Heart left ventricle (tissue), 16 donors: ENCODE data around the gene METTL21C. TPM values are rescaled to one million over a fixed set of nuclear protein-coding genes. Genes with fewer than 3 reads are reported as not detected.

ENCODE experiments used
- ATAC-seq, 4 donors: fragments of 200-7000 bp; cut with Tn5 transposase; one replicate each; pipeline ENCODE4 v1.9.1; 2020 to 2022; ENCODE audit warnings: moderate library complexity in 4 of 4, mild to moderate bottlenecking in 3 of 4, moderate number of reproducible peaks in 1 of 4
- DNase-seq, 5 donors: peaks; one replicate each; pipeline ENCODE4 v3.0.0-alpha.2; 2020
- H3K27ac ChIP-seq, 12 donors: fragments of 200-600 bp; sonication (generic) in 4 of 12; one replicate each; pipeline versions ENCODE4 v1.5.0 to v1.8.0; 2016 to 2022; ENCODE audit warnings: mild to moderate bottlenecking in 2 of 12
- H3K27me3 ChIP-seq, 9 donors: fragments of 200-600 bp; sonication (generic) in 2 of 9; one replicate each; pipeline versions ENCODE4 v1.5.1 to v1.8.0; 2016 to 2022; ENCODE audit warnings: mild to moderate bottlenecking in 3 of 9
- H3K36me3 ChIP-seq, 9 donors: fragments of 200-600 bp; sonication (generic) in 2 of 9; one replicate each; pipeline versions ENCODE4 v1.5.0 to v1.8.0; 2018 to 2022; ENCODE audit warnings: mild to moderate bottlenecking in 2 of 9
- H3K4me1 ChIP-seq, 12 donors: fragments of 200-600 bp; sonication (generic) in 4 of 12; one replicate each; pipeline versions ENCODE4 v1.5.0 to v1.8.0; 2016 to 2022; ENCODE audit warnings: mild to moderate bottlenecking in 3 of 12
- H3K4me3 ChIP-seq, 12 donors: fragments of 200-600 bp; sonication (generic) in 4 of 12; one replicate each; pipeline versions ENCODE4 v1.5.0 to v1.8.0; 2017 to 2022; ENCODE audit warnings: mild to moderate bottlenecking in 9 of 12, moderate library complexity in 4 of 12
- H3K9me3 ChIP-seq, 12 donors: fragments of 200-600 bp; sonication (generic) in 4 of 12; one replicate each; pipeline versions ENCODE4 v1.5.0 to v1.8.0; 2016 to 2022; ENCODE audit warnings: mild to moderate bottlenecking in 1 of 12
- POLR2A ChIP-seq, 2 donors: fragments of 450-650 bp; IDR thresholded peaks; one replicate each; pipeline ENCODE4 v1.6.1; 2017; ENCODE audit warnings: antibody characterized with exemption in 2 of 2, mild to moderate bottlenecking in 2 of 2, moderate library complexity in 2 of 2
- WGBS, 4 donors: extraction: QIAGEN DNeasy Blood & Tissue Kit in 2 of 4; methylation state at CpG; one replicate each; pipeline versions ENCODE4 v1.1.5 to v1.1.7; 2013 to 2018; 5-methylcytosine and 5-hydroxymethylcytosine counted together
- intact Hi-C, 10 donors: fragments of 100-400 bp; cut with DNase I; formaldehyde crosslinking; loops; one replicate each; pipeline versions ENCODE4 v1.11.1 to v1.14.2; 2022
- polyA plus RNA-seq, 2 donors: library from polyadenylated mRNA; stranded (reverse); fragments of 200-250 nt; gene quantifications; one replicate each; pipeline ENCODE4 v1.2.3, GENCODE V29; 2013
- total RNA-seq, 9 donors: library from RNA; depleted of rRNA in 2 of 9; stranded (reverse); fragments of >200 nt in 2 of 9; fragmentation: NEBNext Ultra II Directional in 3 of 9; extraction: Animal tissue kit (Norgen Biotek cat#: 25700) in 3 of 9; gene quantifications; one replicate each; pipeline versions ENCODE4 v1.1.0 to v1.2.4, GENCODE V29; 2016 to 2023
- TF ChIP-seq, protein P1 (sequence below), 12 donors: fragments of 200-600 bp; sonication (generic) in 4 of 12; IDR thresholded peaks; one replicate each; pipeline versions ENCODE4 v1.5.0 to v1.8.0; 2018 to 2022; ENCODE audit warnings: antibody characterized with exemption in 12 of 12, mild to moderate bottlenecking in 5 of 12
- donor health status: ischemic (EF 13 %, LVEDD 7.1; RV severe dilation, severe dysfunction).
- donor health status: healthy with polysubstance abuse.
- donor health status: DM: no; HTN: yes; CAD: no.
- donor health status: DM: no; HTN: no; CAD: no.
- donor health status: ischemic (EF 25% LVEDD 6.9; RV normal size, moderate dysfunction).
- donor health status: ischemic (EF 25% LVEDD 5.7; RV mildly dilated, moderate dysfunction).
- donor health status: healthy.
- donor health status: DM: yes; HTN: yes; CAD: no.
- donor health status: ischemic (EF 35%, LVEDD 5.7; RV mildly dilated, moderate dysfunction).
- donor health status: nonischemic (EF 11% LVEDD 7.7; RV severe dilation, severe dysfunction).
- donor health status: DM: yes; HTN: yes; CAD: no.
- donor health status: PGD.
- donor health status: ischemic (EF 29% LVEDD 5.4; RV normal size, mild dysfunction).
- donor health status: nonischemic (EF 23%, LVEDD 6.1; RV moderate dilation, normal function).

METTL21C gene
- total and polyA plus RNA-seq, 11 donors = not detected

DNA sequence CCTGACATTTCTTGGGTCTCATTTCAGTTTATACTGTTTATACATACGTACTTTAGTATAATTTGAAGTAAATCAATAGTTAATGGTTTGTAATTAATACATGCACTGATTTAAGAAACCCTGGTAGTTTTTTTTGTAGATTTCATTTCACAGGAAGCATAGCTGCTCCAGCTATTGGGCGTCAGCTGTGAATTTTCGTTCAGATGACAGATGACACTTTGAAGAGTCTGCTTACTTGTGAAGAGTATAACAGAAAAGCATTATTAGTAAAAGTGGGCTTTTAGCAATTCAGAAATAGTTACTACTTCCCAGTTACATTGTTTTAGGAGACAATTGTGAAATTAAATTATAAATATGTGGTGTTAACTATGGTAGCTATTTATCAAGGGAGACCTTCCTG, 44.4 kb downstream of the METTL21C start:
- 91 to 95% (median 93%) methylated on average over 3 of the region's 3 CpGs for WGBS, 4 donors
- no peak overlapping the region for H3K27ac ChIP-seq
- DNase-seq = no peak
- ATAC-seq = no peak
- no peaks in the 10 kb centered on the region for H3K27me3 ChIP-seq
- no peaks in the 10 kb centered on the region for H3K9me3 ChIP-seq
- H3K4me3 ChIP-seq = no peak overlapping the region
- H3K4me1 ChIP-seq = peaks cover 0 to 3% (median 0%) of the 10 kb centered on the region in 12 donors
- intact Hi-C loops = loop anchor here in 1 of 10 donors (10.0 kb wide), 1 partner anchor 194 kb away; the partner anchor contains the start of gene ERCC5
- H3K36me3 ChIP-seq = peaks cover 0 to 94% (median 88%) of the 10 kb centered on the region in 9 donors
- TF ChIP-seq POLR2A (IDR thresholded peaks at IDR 0.05) = no peak
- TF ChIP-seq, protein P1, sequence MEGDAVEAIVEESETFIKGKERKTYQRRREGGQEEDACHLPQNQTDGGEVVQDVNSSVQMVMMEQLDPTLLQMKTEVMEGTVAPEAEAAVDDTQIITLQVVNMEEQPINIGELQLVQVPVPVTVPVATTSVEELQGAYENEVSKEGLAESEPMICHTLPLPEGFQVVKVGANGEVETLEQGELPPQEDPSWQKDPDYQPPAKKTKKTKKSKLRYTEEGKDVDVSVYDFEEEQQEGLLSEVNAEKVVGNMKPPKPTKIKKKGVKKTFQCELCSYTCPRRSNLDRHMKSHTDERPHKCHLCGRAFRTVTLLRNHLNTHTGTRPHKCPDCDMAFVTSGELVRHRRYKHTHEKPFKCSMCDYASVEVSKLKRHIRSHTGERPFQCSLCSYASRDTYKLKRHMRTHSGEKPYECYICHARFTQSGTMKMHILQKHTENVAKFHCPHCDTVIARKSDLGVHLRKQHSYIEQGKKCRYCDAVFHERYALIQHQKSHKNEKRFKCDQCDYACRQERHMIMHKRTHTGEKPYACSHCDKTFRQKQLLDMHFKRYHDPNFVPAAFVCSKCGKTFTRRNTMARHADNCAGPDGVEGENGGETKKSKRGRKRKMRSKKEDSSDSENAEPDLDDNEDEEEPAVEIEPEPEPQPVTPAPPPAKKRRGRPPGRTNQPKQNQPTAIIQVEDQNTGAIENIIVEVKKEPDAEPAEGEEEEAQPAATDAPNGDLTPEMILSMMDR (IDR thresholded peaks at IDR 0.05) = no peak

DNA sequence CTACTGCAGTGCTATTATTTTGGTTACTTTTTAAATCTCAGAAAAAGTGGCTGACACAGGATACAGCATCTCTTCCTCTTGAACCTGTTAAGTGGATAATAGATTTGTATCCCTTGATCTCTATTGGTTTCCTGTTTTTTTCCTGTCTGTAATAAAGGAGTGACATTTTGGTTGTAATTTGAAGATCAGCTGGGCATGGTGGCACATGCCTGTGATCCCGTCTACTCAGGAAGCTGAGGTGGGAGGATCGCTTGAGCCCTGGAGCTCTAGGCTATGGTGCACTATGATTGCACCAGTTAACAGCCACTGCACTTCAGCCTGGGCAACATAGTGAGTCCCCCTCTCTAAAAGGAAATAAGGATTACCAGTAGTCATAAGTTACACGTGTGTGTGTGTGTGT, 46.8 kb downstream of the METTL21C start:
- WGBS, 4 donors = 68 to 86% (median 77%) methylated on average over 3 of the region's 3 CpGs
- Histone ChIP-seq H3K27ac (no peak overlapping the region), H3K36me3 (peaks cover 0 to 96% (median 90%) of the 10 kb centered on the region in 9 donors), H3K4me3 (no peak overlapping the region), H3K4me1 (peaks cover 0 to 5% (median 0%) of the 10 kb centered on the region in 12 donors), H3K9me3 (no peaks in the 10 kb centered on the region), H3K27me3 (no peaks in the 10 kb centered on the region)
- intact Hi-C loops = loop anchor here in 1 of 10 donors (5.0 kb wide), 1 partner anchor 51 kb away; the partner anchor contains the start of gene TPP2
- TF ChIP-seq, protein P1 (IDR thresholded peaks at IDR 0.05) = no peak
- no peak for TF ChIP-seq POLR2A (IDR thresholded peaks at IDR 0.05)
- DNase-seq = no peak
- no peak for ATAC-seq

DNA sequence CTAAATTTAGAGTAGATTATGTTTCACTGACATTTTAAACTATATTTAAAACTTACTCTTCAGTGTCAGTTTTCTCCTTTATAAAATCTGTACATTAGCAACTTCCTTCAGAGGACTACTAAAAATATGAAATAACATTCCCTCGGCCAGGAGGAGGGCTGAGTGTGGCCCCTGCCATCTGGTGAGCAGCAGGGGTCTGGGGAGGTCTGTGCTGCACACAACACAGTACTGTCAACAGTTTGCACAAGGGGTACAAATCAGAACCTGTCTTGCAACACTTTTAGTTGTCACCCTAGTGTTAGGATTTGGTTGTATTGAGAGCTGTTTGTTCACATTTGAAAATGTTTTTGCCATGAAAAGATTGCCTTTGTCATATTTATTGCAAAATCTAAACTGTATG, 49.1 kb downstream of the METTL21C start:
- H3K4me1 ChIP-seq = peaks cover 0 to 22% (median 0%) of the 10 kb centered on the region in 12 donors
- no peak overlapping the region for H3K4me3 ChIP-seq
- no peak for ATAC-seq
- peaks cover 0 to 100% (median 97%) of the 10 kb centered on the region in 9 donors for H3K36me3 ChIP-seq
- no peaks in the 10 kb centered on the region for H3K9me3 ChIP-seq
- intact Hi-C loops = loop anchor here in 1 of 10 donors (5.0 kb wide), 1 partner anchor 48 kb away; the partner anchor contains the start of gene TPP2
- no peaks in the 10 kb centered on the region for H3K27me3 ChIP-seq
- 87 to 91% (median 88%) methylated on average over 1 of the region's 1 CpG for WGBS, 4 donors
- DNase-seq = no peak
- H3K27ac ChIP-seq = no peak overlapping the region
- TF ChIP-seq POLR2A (IDR thresholded peaks at IDR 0.05) = no peak
- TF ChIP-seq, protein P1 (IDR thresholded peaks at IDR 0.05) = no peak

DNA sequence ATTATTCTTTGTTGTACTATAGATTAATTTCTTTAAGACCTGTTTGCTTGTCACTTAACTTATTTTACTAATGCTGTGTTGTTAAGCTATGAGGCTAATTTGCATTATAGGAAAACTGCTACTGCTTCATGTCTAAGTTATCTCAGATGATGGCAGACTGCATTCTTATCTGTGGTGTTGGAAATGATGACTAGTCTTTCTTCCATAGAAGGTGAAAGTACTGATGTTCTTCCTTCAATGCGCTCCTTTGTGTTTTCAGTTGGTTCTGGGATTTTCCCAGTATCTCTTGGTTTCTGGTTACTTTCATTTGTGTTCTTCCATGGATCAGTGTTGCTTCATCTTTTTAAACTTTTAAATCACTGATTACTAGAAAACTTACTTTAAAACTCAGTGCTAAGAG, 51.2 kb downstream of the METTL21C start:
- 88 to 98% (median 96%) methylated on average over 1 of the region's 1 CpG for WGBS, 4 donors
- no peak for ATAC-seq
- Histone ChIP-seq H3K36me3 (peaks cover 0 to 100% (median 97%) of the 10 kb centered on the region in 9 donors), H3K27ac (no peak overlapping the region), H3K9me3 (no peaks in the 10 kb centered on the region), H3K27me3 (no peaks in the 10 kb centered on the region), H3K4me1 (peaks cover 0 to 25% (median under 1%) of the 10 kb centered on the region in 12 donors), H3K4me3 (no peak overlapping the region)
- TF ChIP-seq POLR2A (IDR thresholded peaks at IDR 0.05) = no peak
- TF ChIP-seq, protein P1 (IDR thresholded peaks at IDR 0.05) = no peak
- intact Hi-C loops = no loop called here
- DNase-seq = no peak
